Keratinocyte (primary cell): ENCODE data around the gene FAM124A. TPM values are rescaled to one million over a fixed set of nuclear protein-coding genes. Genes with fewer than 3 reads are reported as not detected.

ENCODE experiments used
- DNase-seq: peaks from one replicate; pipeline ENCODE4 v3.0.0-alpha.2; 2011; ENCODE audit warnings: low read depth, missing footprints, low spot score
- FAIRE-seq: peaks from 2 replicates; lab custom pipeline; 2011; peaks lifted over from hg19 to GRCh38; lab: Jason Lieb, UNC
- H2AFZ ChIP-seq: 2 replicates; pipeline ENCODE4 v1.6.0; 2012; ENCODE audit warnings: low read length, control low read depth, inconsistent platforms; ENCODE audit not compliant: control insufficient read depth
- H3K27ac ChIP-seq: 2 replicates; pipeline ENCODE4 v1.5.1; 2011; ENCODE audit warnings: low read length; ENCODE audit not compliant: control insufficient read depth, insufficient read depth
- H3K27me3 ChIP-seq: 3 replicates; pipeline ENCODE4 v1.6.0; 2011; ENCODE audit warnings: low read length; ENCODE audit not compliant: control insufficient read depth, insufficient read depth; ENCODE audit errors: extremely low read depth
- H3K36me3 ChIP-seq, 2 experiments: 2 replicates in 1 of 2; 3 replicates in 1 of 2; pipeline ENCODE4 v1.5.1; 2011; ENCODE audit warnings: low read length in 2 of 2, mild to moderate bottlenecking in 1 of 2; ENCODE audit not compliant: control insufficient read depth in 2 of 2, insufficient read depth in 2 of 2; ENCODE audit errors: extremely low read depth in 1 of 2
- H3K4me1 ChIP-seq: 3 replicates; pipeline ENCODE4 v1.5.1; 2011; ENCODE audit warnings: low read length; ENCODE audit not compliant: control insufficient read depth, insufficient read depth; ENCODE audit errors: extremely low read depth
- H3K4me2 ChIP-seq: 3 replicates; pipeline ENCODE4 v1.6.0; 2011; ENCODE audit warnings: low read depth, low read length; ENCODE audit not compliant: control insufficient read depth, insufficient read depth; ENCODE audit errors: extremely low read depth
- H3K4me3 ChIP-seq, 3 experiments: fragments of 200-600 bp in 1 of 3; sonication (generic) in 1 of 3; 2 replicates in 2 of 3; 3 replicates in 1 of 3; pipeline ENCODE4 v1.5.1; 2011 to 2016; ENCODE audit warnings: low read length in 3 of 3, mild to moderate bottlenecking in 3 of 3, control low read depth in 2 of 3, inconsistent platforms in 1 of 3, low read depth in 1 of 3, mixed read lengths in 1 of 3, mixed run types in 1 of 3, moderate library complexity in 1 of 3; ENCODE audit not compliant: control insufficient read depth in 2 of 3, insufficient read depth in 2 of 3; ENCODE audit errors: extremely low read depth in 1 of 3
- H3K79me2 ChIP-seq: 2 replicates; pipeline ENCODE4 v1.6.0; 2012; ENCODE audit warnings: low read length; ENCODE audit not compliant: control insufficient read depth, insufficient read depth
- H3K9ac ChIP-seq: 3 replicates; pipeline ENCODE4 v1.6.0; 2011; ENCODE audit warnings: low read length; ENCODE audit not compliant: control insufficient read depth, insufficient read depth; ENCODE audit errors: extremely low read depth
- H3K9me1 ChIP-seq: 3 replicates; pipeline ENCODE4 v1.6.0; 2011; ENCODE audit warnings: low read length; ENCODE audit not compliant: control insufficient read depth, insufficient read depth; ENCODE audit errors: extremely low read depth
- H3K9me3 ChIP-seq: 2 replicates; pipeline ENCODE4 v1.5.1; 2012; ENCODE audit warnings: low read depth, low read length; ENCODE audit not compliant: control insufficient read depth
- H4K20me1 ChIP-seq: 3 replicates; pipeline ENCODE4 v1.6.0; 2011; ENCODE audit warnings: low read length; ENCODE audit not compliant: control insufficient read depth, insufficient read depth; ENCODE audit errors: extremely low read depth
- EZH2 ChIP-seq: IDR thresholded peaks from one replicate; pipeline ENCODE4 v1.6.1; 2012; ENCODE audit warnings: inconsistent platforms, mild to moderate bottlenecking, low read length, moderate library complexity
- dilution Hi-C: fragments of 300-500 bp; cut with MboI; formaldehyde crosslinking; loops from one replicate; pipeline ENCODE4 v1.7.0; 2020; ENCODE audit warnings: low sequenced_read_pairs; ENCODE audit not compliant: extremely low pct_ligation_motif_present
- polyA plus RNA-seq, 5 experiments: library from polyadenylated mRNA; depleted of rRNA in 3 of 5; stranded (reverse) in 3 of 5; stranded (forward) in 1 of 5; unstranded in 1 of 5; fragments of >200 nt; gene quantifications; 1 replicate in 1 of 5; 2 replicates in 3 of 5; 3 replicates in 1 of 5; pipeline versions ENCODE4 v1.2.1 to v1.2.3, GENCODE V29; 2011 to 2012; ENCODE audit warnings: missing spikeins in 2 of 5, low read depth in 1 of 5, low replicate concordance in 1 of 5
- TF ChIP-seq, protein P1 (sequence below), 3 experiments: IDR thresholded peaks in 1 of 3; conservative IDR thresholded peaks in 1 of 3; optimal IDR thresholded peaks in 1 of 3; 2 replicates in 2 of 3; 3 replicates in 1 of 3; pipeline versions ENCODE3 to v1.5.1; 2011; ENCODE audit warnings: low read length in 3 of 3, mild to moderate bottlenecking in 3 of 3, moderate library complexity in 2 of 3, control low read depth in 1 of 3, inconsistent platforms in 1 of 3; ENCODE audit not compliant: insufficient read depth in 2 of 3; ENCODE audit errors: extremely low read depth in 1 of 3

FAM124A gene
- polyA plus RNA-seq, 1 donor (not counting 4 experiments of a cell fraction or from before 2014, with no cell fraction given): 0.05 TPM

DNA sequence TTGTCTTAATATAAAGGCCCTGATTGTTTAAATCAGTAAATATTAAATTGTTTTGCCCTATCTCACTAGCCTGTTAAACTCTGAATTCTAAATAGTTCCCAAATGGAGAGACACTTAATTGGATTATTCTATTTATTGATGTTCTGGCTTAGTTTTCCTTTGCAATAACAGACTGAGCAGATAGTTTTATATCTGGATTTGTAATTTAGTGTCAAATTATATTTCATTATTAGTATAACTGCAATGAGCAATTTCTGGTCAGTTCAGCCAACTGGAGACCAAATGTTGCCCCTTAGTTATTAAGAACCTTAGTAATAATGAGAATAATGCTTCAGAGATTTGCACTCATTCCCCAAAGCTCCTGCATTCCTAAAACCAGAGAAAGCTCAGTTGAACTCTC lies 10.1 kb downstream of the FAM124A start:
- FAIRE-seq: no peak
- peaks cover 47% of the 10 kb centered on the region for H3K27me3 ChIP-seq

DNA sequence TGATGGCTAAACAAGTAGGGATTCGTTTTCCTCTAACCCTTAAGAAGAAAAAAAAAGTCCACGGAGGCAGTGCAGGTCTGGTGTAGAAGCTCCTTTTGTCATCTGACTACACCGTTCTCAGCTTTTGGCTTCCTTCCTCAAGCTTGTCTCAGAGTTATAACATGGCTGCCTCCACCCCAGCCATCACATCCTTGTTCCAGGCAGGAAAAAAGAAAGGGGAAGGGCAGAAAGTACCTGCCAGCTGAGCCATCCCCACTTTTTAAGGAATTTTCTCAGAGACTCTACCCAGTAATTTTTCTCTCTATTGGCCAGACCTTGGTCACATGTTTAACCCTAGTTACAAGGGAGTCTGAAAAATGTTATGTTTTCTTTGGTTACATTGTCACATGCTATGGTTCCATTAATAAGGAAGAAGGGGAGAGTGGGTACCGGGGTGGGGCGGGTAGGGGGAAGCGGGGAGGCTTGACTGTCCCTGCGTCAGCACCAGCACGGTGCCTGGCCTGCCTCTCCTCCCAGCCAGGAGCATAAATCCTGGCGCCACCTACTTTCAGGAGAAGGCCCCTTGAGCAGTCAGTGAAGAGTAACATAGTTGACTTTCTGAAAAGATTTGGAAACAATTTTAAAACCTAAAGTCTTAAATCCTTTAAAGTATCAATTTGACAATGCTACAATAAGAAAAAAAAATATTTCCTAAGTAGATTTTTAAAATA lies 11.1 kb downstream of the FAM124A start:
- no peak overlapping the region for H3K4me3 ChIP-seq
- TF ChIP-seq EZH2: no peak
- TF ChIP-seq, protein P1, sequence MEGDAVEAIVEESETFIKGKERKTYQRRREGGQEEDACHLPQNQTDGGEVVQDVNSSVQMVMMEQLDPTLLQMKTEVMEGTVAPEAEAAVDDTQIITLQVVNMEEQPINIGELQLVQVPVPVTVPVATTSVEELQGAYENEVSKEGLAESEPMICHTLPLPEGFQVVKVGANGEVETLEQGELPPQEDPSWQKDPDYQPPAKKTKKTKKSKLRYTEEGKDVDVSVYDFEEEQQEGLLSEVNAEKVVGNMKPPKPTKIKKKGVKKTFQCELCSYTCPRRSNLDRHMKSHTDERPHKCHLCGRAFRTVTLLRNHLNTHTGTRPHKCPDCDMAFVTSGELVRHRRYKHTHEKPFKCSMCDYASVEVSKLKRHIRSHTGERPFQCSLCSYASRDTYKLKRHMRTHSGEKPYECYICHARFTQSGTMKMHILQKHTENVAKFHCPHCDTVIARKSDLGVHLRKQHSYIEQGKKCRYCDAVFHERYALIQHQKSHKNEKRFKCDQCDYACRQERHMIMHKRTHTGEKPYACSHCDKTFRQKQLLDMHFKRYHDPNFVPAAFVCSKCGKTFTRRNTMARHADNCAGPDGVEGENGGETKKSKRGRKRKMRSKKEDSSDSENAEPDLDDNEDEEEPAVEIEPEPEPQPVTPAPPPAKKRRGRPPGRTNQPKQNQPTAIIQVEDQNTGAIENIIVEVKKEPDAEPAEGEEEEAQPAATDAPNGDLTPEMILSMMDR (optimal IDR thresholded peaks at IDR 0.05 in 1 of 3, IDR thresholded peaks at IDR 0.05 in 1 of 3, conservative IDR thresholded peaks at IDR 0.05 in 1 of 3; ENCODE audit: extremely low read depth in 1 of 3, insufficient read depth in 2 of 3, low read length in 3 of 3): no peak
- no peak for FAIRE-seq
- no peak overlapping the region for H2AFZ ChIP-seq
- no peaks in the 10 kb centered on the region for H3K9me1 ChIP-seq
- dilution Hi-C loops: no loop called here
- no peak overlapping the region for H3K27ac ChIP-seq
- H4K20me1 ChIP-seq: no peaks in the 10 kb centered on the region
- H3K27me3 ChIP-seq: peaks cover 50% of the 10 kb centered on the region
- no peaks in the 10 kb centered on the region for H3K9me3 ChIP-seq
- H3K36me3 ChIP-seq: no peaks in the 10 kb centered on the region
- DNase-seq: no peak
- H3K4me1 ChIP-seq: no peaks in the 10 kb centered on the region
- no peak overlapping the region for H3K9ac ChIP-seq
- no peak overlapping the region for H3K4me2 ChIP-seq
- H3K79me2 ChIP-seq: no peaks in the 10 kb centered on the region

More for the DNA sequence above, 10.1 kb downstream of the FAM124A start:
- Histone ChIP-seq H2AFZ (no peak overlapping the region), H3K4me2 (no peak overlapping the region), H3K9me1 (no peaks in the 10 kb centered on the region), H3K9me3 (no peaks in the 10 kb centered on the region), H4K20me1 (no peaks in the 10 kb centered on the region), H3K27ac (no peak overlapping the region), H3K36me3 (no peaks in the 10 kb centered on the region), H3K9ac (no peak overlapping the region), H3K4me3 (no peak overlapping the region), H3K4me1 (no peaks in the 10 kb centered on the region), H3K79me2 (no peaks in the 10 kb centered on the region)
- TF ChIP-seq EZH2: no peak
- TF ChIP-seq, protein P1 (optimal IDR thresholded peaks at IDR 0.05 in 1 of 3, IDR thresholded peaks at IDR 0.05 in 1 of 3, conservative IDR thresholded peaks at IDR 0.05 in 1 of 3; ENCODE audit: extremely low read depth in 1 of 3, insufficient read depth in 2 of 3, low read length in 3 of 3): no peak
- DNase-seq: no peak
- dilution Hi-C loops: no loop called here
